Activated T-helper 2 cell treated with anti-CD3 and anti-CD28 coated beads, Interferon-gamma antibody, Interleukin-2, Interleukin-4, amounts not matched to agents 10 μg/mL and 5 μg/mL and 100 μg/mL, durations not matched to agents 14 hours and 24 hours and 36 hours (primary cell): ENCODE results near the gene UXS1. TPM values are rescaled to one million over a fixed set of nuclear protein-coding genes. Genes with fewer than 3 reads are reported as not detected.
"Not testable (repeated sequence)": the region's sequence is repeated elsewhere in the genome, so short reads cannot be mapped to it uniquely, and the experiment has no call there.

Experiments
- DNase-seq: peaks from one replicate; pipeline ENCODE4 v3.0.0; 2021; ENCODE audit warnings: low spot score
- H3K27ac Mint-ChIP-seq: one replicate; pipeline ENCODE4 v1.8.0; 2021; ENCODE audit warnings: mixed read lengths
- H3K27me3 Mint-ChIP-seq: one replicate; pipeline ENCODE4 v1.8.0; 2021; ENCODE audit warnings: low read depth, mixed read lengths
- H3K36me3 Mint-ChIP-seq: one replicate; pipeline ENCODE4 v1.8.0; 2021; ENCODE audit warnings: low read depth, mixed read lengths
- H3K4me1 Mint-ChIP-seq: one replicate; pipeline ENCODE4 v1.8.0; 2021; ENCODE audit warnings: low read depth, mixed read lengths
- H3K4me3 Mint-ChIP-seq: one replicate; pipeline ENCODE4 v1.8.0; 2021; ENCODE audit warnings: low read depth, mild to moderate bottlenecking, moderate library complexity, mixed read lengths
- H3K9me3 Mint-ChIP-seq: one replicate; pipeline ENCODE4 v1.8.0; 2021; ENCODE audit warnings: mixed read lengths
- intact Hi-C: fragments of 100-400 bp; cut with micrococcal nuclease; formaldehyde crosslinking; loops from one replicate; pipeline ENCODE4 v1.15.1; 2023
- total RNA-seq: library from RNA; stranded (reverse); gene quantifications from 2 replicates; pipeline ENCODE4 v1.2.3, GENCODE V29; 2022

The UXS1 gene
- total RNA-seq, 1 donor from 2014 or later, result 29.7 TPM

DNA sequence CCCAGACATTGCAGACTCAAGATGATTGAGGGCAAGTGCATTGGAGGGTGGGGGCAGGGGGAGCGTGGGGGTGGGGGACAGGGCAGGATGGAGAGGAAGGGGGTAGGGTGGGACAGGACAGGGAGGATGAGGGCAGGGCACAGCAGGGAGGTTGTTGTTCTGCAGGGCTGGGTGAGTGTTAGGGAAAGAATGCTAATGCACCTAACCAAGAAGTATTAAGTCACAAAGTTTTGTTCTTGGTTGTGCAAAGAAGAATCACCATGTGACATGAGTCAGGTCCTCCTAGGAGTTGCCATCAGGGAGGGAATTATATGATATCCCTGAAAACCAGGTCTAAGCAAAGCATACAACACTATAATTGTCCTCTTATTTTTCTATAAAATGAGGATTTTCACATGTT is 10.4 kb upstream of the UXS1 start:
- H3K9me3 Mint-ChIP-seq, H3K4me1 Mint-ChIP-seq, H3K4me3 Mint-ChIP-seq, DNase-seq, H3K27ac Mint-ChIP-seq, H3K36me3 Mint-ChIP-seq, intact Hi-C loops: not testable (repeated sequence)
- peaks cover 33% of the 10 kb centered on the region for H3K27me3 Mint-ChIP-seq

DNA sequence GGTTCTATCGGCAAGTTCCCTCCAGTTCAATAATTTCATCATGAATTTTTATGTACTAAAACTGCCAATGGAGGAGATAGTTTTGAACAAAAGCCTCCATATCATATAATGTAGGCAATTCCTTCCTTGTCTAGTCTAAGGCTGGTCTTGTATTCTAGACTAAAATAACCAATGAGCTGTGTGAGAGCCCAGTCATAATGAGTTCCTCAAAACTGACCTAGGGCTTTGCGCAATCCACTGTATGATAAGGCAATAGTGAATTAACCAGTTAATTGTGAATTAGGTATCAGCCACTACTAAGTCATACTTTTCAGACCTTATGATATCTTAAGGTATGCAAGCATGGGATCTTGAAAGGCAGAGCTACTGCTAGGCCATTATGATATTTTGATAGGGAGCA is 7.6 kb upstream of the UXS1 start:
- no peak overlapping the region for H3K27ac Mint-ChIP-seq
- DNase-seq, result no peak
- H3K36me3 Mint-ChIP-seq, result no peaks in the 10 kb centered on the region
- H3K4me3 Mint-ChIP-seq, result no peak overlapping the region
- H3K9me3 Mint-ChIP-seq, result no peaks in the 10 kb centered on the region
- intact Hi-C loops, result no loop called here
- peaks cover 36% of the 10 kb centered on the region for H3K27me3 Mint-ChIP-seq
- no peaks in the 10 kb centered on the region for H3K4me1 Mint-ChIP-seq

DNA sequence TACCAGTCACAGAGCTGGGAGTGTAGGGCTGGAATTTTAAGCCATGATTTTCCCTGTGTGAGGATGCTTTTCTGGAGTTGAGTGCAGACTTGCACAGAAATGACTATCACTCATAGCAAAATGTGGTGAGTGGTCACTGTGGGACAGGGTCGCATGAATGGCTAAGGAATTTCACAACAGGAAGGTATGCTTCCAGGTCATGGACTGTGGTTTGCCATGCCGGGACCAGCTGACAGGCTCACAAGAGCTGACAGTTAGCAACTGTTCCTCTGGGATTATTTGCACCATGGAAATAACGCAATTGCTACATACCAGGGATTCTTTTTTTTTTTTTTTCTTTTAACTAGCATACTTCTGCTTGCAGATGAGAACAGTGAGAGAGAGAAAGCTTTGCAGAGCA is 3.8 kb upstream of the UXS1 start:
- Mint-ChIP-seq H3K4me1 (peaks cover 9% of the 10 kb centered on the region), H3K9me3 (no peaks in the 10 kb centered on the region), H3K27ac (no peak overlapping the region)

DNA sequence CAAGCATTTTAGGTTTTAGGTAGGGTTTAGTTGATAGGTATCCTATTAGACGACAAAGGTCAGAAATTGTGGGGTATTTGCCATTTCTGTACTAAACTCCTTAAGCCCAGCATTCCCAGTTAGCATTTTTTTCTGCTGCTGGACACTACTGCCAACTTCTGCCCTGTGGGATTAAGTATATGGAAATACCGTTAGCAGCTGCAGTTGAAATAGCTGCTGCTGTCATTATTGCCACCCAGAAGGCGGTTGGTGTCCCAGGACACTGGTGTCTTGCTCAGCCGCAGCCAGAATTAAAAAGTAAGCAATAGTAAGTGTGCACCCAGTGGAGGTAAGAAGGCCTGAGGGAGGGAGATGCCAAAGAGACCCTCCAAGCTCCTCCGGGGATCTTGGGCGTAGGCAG is 1.9 kb upstream of the UXS1 start:
- DNase-seq, result no peak
- Mint-ChIP-seq H3K27ac (no peak overlapping the region), H3K36me3 (peaks cover 10% of the 10 kb centered on the region), H3K4me3 (no peak overlapping the region), H3K4me1 (peaks cover 20% of the 10 kb centered on the region), H3K9me3 (no peaks in the 10 kb centered on the region), H3K27me3 (peaks cover 28% of the 10 kb centered on the region)
- intact Hi-C loops, result loop anchor here (2.0 kb wide), 1 partner anchor 91 kb away; no protein-coding TSS in a partner anchor

More for the DNA sequence above, 3.8 kb upstream of the UXS1 start:
- no peak overlapping the region for H3K4me3 Mint-ChIP-seq
- peaks cover 1% of the 10 kb centered on the region for H3K36me3 Mint-ChIP-seq
- H3K27me3 Mint-ChIP-seq, result peaks cover 35% of the 10 kb centered on the region
- intact Hi-C loops, result no loop called here
- DNase-seq, result no peak

DNA sequence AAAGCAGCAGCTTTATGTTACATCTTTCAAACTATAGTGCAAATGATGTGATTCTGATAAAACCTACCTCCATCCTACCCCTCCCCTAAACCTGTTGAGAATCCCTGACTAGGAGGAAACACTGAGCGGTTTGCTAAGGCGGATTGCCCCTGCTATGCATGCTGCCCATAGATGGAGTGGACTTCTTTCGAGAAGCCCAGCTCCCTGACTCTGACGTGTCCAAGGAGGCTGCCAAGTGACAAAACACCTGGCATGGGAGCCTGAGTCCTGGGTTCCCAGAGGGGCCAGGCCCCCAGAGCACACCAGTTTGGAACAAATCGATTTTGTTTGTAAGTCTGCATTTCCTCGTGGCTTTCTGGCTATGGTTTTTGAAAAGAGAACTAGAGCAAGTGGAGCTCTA is 1.4 kb upstream of the UXS1 start:
- no peak overlapping the region for H3K27ac Mint-ChIP-seq
- DNase-seq, result no peak
- intact Hi-C loops, result loop anchor here (2.0 kb wide), 1 partner anchor 91 kb away; no protein-coding TSS in a partner anchor
- peaks cover 22% of the 10 kb centered on the region for H3K4me1 Mint-ChIP-seq
- peak overlapping the region; percentile 85 for H3K4me3 Mint-ChIP-seq
- no peaks in the 10 kb centered on the region for H3K9me3 Mint-ChIP-seq
- H3K27me3 Mint-ChIP-seq, result peaks cover 25% of the 10 kb centered on the region
- peaks cover 13% of the 10 kb centered on the region for H3K36me3 Mint-ChIP-seq

DNA sequence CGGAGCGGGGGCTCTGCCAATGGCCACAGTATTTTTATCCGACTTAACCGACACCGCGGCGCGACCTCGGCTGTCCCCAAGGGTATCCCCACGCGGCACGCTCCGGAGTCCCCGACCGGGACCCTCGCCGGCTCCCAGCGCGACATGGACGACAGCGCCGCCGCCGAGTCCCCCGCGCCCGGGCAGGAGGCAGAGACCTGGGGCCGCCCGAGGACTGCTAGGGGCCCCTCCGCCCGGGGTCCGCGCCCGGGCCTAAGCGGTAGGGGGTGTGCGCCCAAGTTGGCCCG is 468 bp downstream of the UXS1 start:
- Mint-ChIP-seq H3K27me3 (peaks cover 17% of the 10 kb centered on the region), H3K4me1 (peaks cover 35% of the 10 kb centered on the region), H3K4me3 (peak overlapping the region; percentile 79), H3K36me3 (peaks cover 16% of the 10 kb centered on the region), H3K27ac (no peak overlapping the region), H3K9me3 (no peaks in the 10 kb centered on the region)
- no peak for DNase-seq
- intact Hi-C loops, result no loop called here

DNA sequence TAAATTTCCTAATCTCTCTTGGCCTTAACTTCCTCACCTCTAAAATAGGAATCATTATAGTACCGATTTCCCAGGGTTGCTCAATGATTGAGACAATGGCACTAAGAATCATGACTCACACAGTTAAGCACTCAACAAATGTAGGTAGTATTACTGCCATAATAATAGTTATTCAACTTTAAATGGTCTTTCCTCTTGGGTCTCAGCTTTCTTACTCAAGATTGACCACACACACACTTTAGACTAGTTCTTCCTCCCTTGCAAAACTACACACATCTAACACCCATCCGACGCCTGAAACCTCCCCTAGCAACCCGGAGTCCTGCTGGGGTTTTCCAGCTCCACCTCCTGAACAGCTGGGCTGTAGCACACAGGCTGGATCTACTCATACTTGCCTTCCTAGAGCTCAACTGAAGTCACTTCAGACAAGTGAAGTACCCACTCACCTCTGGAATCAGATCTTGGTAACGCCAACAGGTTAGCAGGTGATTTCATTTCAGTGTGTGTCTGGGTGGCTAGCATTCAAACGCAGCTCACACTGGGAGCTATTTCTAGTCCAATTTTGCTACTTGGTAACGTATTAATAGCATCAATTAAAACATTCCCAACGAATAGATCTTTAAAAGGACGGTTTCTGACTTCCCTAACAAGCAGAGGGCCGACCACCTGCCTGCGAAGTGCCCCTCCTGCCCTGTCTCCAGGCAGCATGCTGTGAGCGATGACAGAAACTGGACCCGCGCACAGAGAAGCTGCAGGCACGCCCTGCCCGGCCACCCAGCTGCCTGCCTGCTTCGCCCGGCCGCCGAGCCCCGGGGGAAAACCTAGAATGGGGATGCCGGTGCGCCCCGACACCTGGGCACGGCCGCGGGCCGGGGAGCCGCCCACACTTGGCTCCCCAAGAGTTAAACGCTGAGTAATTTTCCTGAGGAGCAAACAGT is 1.1 kb downstream of the UXS1 start:
- no peaks in the 10 kb centered on the region for H3K9me3 Mint-ChIP-seq
- peaks cover 41% of the 10 kb centered on the region for H3K4me1 Mint-ChIP-seq
- DNase-seq, result peak; percentile 37
- intact Hi-C loops, result no loop called here
- peak overlapping the region; percentile 79 for H3K4me3 Mint-ChIP-seq
- peaks cover 18% of the 10 kb centered on the region for H3K36me3 Mint-ChIP-seq
- H3K27me3 Mint-ChIP-seq, result peaks cover 13% of the 10 kb centered on the region
- peak overlapping the region; percentile 32 for H3K27ac Mint-ChIP-seq

DNA sequence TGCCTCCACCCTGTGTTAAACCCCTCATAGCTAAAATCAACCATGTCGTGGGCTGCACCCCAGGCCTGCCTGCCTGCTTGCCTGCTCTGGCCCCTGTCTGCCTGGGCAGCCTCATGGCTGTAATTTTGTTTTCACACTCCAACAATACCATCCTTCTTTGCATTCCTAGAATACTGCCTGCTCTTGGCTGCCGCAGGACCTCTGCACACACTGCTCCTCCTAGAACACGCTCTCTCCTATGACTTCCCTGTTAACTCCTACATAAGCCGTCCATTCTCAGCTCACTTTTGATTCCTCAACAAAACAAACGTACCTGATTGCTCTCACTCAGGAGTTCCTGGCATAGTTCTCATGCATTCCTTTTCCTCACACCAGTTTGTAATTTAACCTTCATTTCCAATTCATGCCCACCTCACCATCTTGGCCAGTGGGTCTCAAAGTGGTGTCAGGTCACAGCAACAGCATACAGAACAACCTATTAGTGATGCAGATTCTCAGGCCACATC is 2.5 kb downstream of the UXS1 start:
- peaks cover 24% of the 10 kb centered on the region for H3K36me3 Mint-ChIP-seq
- peaks cover 6% of the 10 kb centered on the region for H3K27me3 Mint-ChIP-seq
- peaks cover 46% of the 10 kb centered on the region for H3K4me1 Mint-ChIP-seq
- no peak for DNase-seq
- H3K4me3 Mint-ChIP-seq, result no peak overlapping the region
- H3K27ac Mint-ChIP-seq, result no peak overlapping the region
- intact Hi-C loops, result no loop called here
- H3K9me3 Mint-ChIP-seq, result no peaks in the 10 kb centered on the region

DNA sequence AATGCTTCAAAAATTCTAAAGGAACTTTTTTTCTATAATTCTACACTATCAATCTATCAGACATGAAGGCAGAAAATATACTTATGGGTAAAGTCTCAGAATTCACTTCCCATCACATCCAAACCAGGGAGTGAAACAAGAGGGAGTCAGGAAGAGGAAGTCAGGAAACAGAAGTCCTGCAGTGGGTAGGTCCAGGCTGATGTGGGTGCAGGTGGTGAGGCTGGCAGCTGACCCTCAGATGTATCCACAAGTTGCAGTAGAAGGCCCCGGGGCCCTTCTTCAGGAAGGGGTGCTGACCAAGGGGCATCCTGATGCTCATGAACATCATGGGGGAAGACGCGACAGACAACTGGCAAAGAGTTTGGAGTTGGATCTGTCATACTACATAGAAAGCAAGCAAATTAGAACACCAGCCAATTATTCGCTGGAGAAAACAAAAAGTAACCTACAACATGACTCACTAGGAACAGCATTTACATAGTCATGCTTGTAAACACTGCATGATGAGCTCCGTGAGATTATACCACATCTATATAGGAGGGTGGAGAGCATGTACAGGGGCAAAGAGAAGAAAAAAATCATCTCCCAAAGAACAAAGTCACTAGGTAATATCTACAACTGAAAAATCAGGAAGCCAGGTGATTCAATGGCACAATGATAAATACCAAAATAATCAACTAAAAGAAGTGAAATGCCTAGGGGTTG is 4.2 kb downstream of the UXS1 start:
- H3K4me1 Mint-ChIP-seq, result peaks cover 51% of the 10 kb centered on the region
- no peak overlapping the region for H3K27ac Mint-ChIP-seq
- no peaks in the 10 kb centered on the region for H3K9me3 Mint-ChIP-seq
- H3K36me3 Mint-ChIP-seq, result peaks cover 34% of the 10 kb centered on the region
- H3K27me3 Mint-ChIP-seq, result peaks cover under 1% of the 10 kb centered on the region
- no peak overlapping the region for H3K4me3 Mint-ChIP-seq
- intact Hi-C loops, result no loop called here
- DNase-seq, result no peak

DNA sequence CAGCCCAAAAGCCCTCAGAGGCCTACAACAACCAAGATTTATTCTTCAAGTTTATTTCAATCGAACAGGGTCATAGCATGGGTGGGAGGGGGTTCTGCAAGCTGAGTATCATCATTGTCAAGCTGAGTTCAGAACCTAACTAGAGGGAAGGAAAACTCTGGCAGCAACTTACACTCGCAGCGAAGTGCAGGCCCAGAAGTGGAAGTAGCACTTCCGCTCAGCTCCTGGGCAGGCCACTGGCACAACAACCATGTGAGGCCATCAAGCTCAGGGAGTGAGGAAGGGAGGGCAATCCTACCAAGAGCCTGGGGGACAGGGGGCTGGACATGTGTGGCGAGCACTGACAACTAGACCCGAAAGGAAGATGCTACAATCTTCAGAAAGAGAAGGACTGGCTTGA is 4.8 kb downstream of the UXS1 start:
- H3K9me3 Mint-ChIP-seq, result no peaks in the 10 kb centered on the region
- H3K4me3 Mint-ChIP-seq, result no peak overlapping the region
- peaks cover 54% of the 10 kb centered on the region for H3K4me1 Mint-ChIP-seq
- intact Hi-C loops, result no loop called here
- peaks cover 40% of the 10 kb centered on the region for H3K36me3 Mint-ChIP-seq
- DNase-seq, result no peak
- no peak overlapping the region for H3K27ac Mint-ChIP-seq
- no peaks in the 10 kb centered on the region for H3K27me3 Mint-ChIP-seq

DNA sequence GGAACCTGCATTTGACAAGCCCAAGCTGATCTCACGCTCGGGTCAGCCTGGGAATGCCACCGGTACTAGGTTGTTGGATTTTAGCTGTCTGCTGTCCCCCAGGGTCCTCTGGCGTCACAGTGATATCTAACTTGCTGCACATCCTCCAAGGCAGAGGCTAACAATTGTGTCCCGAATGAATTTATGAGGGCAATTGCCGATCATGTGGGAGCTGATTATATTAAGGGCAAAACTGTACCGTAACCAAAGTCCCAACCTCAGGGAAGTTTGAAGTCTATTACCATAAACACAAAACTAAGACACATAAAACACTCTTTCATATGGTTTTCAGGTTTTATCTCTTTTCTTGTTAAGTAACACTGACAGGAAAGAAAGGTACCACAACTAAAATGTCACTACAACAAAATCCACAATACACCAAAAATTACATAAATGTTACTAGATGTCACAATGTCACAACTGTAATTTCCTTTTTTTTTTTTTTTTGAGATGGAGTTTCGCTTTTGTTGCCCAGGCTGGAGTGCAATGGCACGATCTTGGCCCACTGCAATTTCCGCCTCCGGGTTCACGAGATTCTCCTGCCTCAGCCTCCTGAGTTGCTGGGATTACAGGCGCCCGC is 6.7 kb downstream of the UXS1 start:
- no peak for DNase-seq
- Mint-ChIP-seq H3K27me3 (no peaks in the 10 kb centered on the region), H3K4me3 (no peak overlapping the region), H3K27ac (no peak overlapping the region), H3K36me3 (peaks cover 41% of the 10 kb centered on the region), H3K4me1 (peaks cover 54% of the 10 kb centered on the region), H3K9me3 (no peaks in the 10 kb centered on the region)
- intact Hi-C loops, result no loop called here

DNA sequence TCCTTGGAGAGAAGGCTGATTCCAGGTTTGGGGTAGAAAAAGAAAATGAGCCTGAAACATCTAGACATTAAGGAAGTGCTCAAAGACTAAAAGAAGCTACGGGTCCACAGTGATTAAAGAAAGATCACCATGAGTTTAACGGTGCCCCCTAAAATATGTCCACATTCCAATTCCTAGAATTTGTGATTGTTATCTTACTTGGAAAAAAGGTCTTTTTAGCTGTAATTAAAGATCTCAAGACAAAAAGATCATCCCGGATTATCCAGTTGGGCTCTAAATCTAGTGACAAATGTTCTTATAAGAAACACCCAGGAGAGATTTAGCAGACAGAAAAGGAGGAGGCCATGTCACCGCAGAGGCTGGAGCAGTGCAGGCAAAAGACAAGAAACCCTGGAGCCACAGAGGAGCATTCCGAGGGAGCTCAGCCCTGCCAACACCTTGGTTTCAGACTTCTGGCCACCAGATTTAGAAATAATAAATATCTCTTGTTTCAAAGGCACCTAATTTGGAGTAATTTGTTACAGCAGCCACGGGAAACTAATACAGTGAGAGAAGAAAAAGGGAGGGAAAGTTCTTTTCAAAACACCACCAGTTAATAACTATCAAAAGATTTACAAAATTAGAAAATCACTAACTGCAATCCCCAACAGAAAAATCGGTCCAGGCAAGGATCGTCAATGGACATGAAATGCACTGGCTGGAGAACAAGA is 8.5 kb downstream of the UXS1 start:
- Mint-ChIP-seq H3K27me3 (no peaks in the 10 kb centered on the region), H3K36me3 (peaks cover 38% of the 10 kb centered on the region), H3K4me1 (peaks cover 50% of the 10 kb centered on the region), H3K9me3 (no peaks in the 10 kb centered on the region), H3K4me3 (no peak overlapping the region), H3K27ac (no peak overlapping the region)
- no peak for DNase-seq
- intact Hi-C loops, result no loop called here
